Measurements from ENCODE around the gene DDX42.
"Not testable (repeated sequence)": the region's sequence is repeated elsewhere in the genome, so short reads cannot be mapped to it uniquely, and the experiment has no call there.

Gene DDX42

GRCh38 chr17:63841350-63842172, 67.6 kb downstream of the DDX42 start:
- DNase-seq: peak; percentile 31

- peak; percentile 54 for DNase-seq
Observed at GRCh38 chr17:63842173-63842539, 68.2 kb downstream of the DDX42 start.

GRCh38 chr17:63842540-63843386, 68.8 kb downstream of the DDX42 start, which contains the start of gene SMARCD2:
Gene SMARCD2 (minus strand): TSS chr17:63842685. CDS start chr17:63842674, 11 bp downstream.
- DNase-seq: peak; percentile 99

- DNase-seq: not testable (repeated sequence)
Observed at GRCh38 chr17:63843387-63843888, 69.5 kb downstream of the DDX42 start.

GRCh38 chr17:63843910-63844677, 70.1 kb downstream of the DDX42 start:
- no peak for DNase-seq

GRCh38 chr17:63845509-63845908, 71.5 kb downstream of the DDX42 start:
- no peak for DNase-seq

GRCh38 chr17:63847525-63848249, 73.7 kb downstream of the DDX42 start:
- DNase-seq: no peak

GRCh38 chr17:63848834-63849689, 75.1 kb downstream of the DDX42 start:
- peak; percentile 99 for DNase-seq

- no peak for DNase-seq
Observed at GRCh38 chr17:63850401-63850800, 76.4 kb downstream of the DDX42 start.

- no peak for DNase-seq
Observed at GRCh38 chr17:63853260-63853659, 79.3 kb downstream of the DDX42 start.

- DNase-seq: no peak
Observed at GRCh38 chr17:63854709-63855108, 80.7 kb downstream of the DDX42 start.

- no peak for DNase-seq
Observed at GRCh38 chr17:63855185-63855584, 81.2 kb downstream of the DDX42 start.

- DNase-seq: not testable (repeated sequence)
Observed at GRCh38 chr17:63856425-63856824, 82.5 kb downstream of the DDX42 start.

GRCh38 chr17:63859257-63859656, 85.3 kb downstream of the DDX42 start:
- DNase-seq: no peak

GRCh38 chr17:63866625-63867024, 92.7 kb downstream of the DDX42 start:
- not testable (repeated sequence) for DNase-seq
